Pancreas (tissue), 10 donors: Measurements from ENCODE around the gene CCDC136. TPM values are rescaled to one million over a fixed set of nuclear protein-coding genes. Genes with fewer than 3 reads are reported as not detected.

Experiments
- ATAC-seq, 4 donors: fragments of 200-7000 bp; cut with Tn5 transposase; one replicate each; pipeline versions ENCODE4 v1.8.0 to v1.9.1; 2020; ENCODE audit warnings: mild to moderate bottlenecking in 4 of 4, moderate library complexity in 4 of 4
- DNase-seq, 6 donors: peaks; one replicate each; pipeline ENCODE4 v3.0.0-alpha.2; 2020
- FAIRE-seq: peaks from 2 replicates; lab custom pipeline; 2012; peaks lifted over from hg19 to GRCh38; lab: Jason Lieb, UNC
- H3K27ac ChIP-seq, 4 donors: fragments of 200-600 bp; sonication (generic); 1 replicate in 3 of 4; 2 replicates in 1 of 4; pipeline versions ENCODE4 v1.5.0 to v1.8.0; 2020
- H3K27me3 ChIP-seq, 4 donors: fragments of 200-600 bp; one replicate each; pipeline ENCODE4 v1.8.0; 2021
- H3K36me3 ChIP-seq, 3 donors: fragments of 200-600 bp; sonication (generic) in 1 of 3; one replicate each; pipeline versions ENCODE4 v1.5.0 to v1.8.0; 2020 to 2021
- H3K4me1 ChIP-seq, 3 donors: fragments of 200-600 bp; one replicate each; pipeline ENCODE4 v1.8.0; 2021
- H3K4me3 ChIP-seq, 4 donors: fragments of 200-600 bp; sonication (generic) in 2 of 4; one replicate each; pipeline versions ENCODE4 v1.5.0 to v1.8.0; 2020 to 2021
- H3K9me3 ChIP-seq, 4 donors: fragments of 200-600 bp; one replicate each; pipeline ENCODE4 v1.8.0; 2021
- CTCF ChIP-seq, 4 donors: fragments of 200-600 bp; sonication (generic) in 3 of 4; IDR thresholded peaks; one replicate each; pipeline versions ENCODE4 v1.5.0 to v1.8.0; 2021; ENCODE audit warnings: antibody characterized with exemption in 4 of 4
- WGBS, 2 donors: extraction: QIAGEN DNeasy Blood & Tissue Kit; methylation state at CpG; one replicate each; pipeline ENCODE4 v1.1.7; 2013; 5-methylcytosine and 5-hydroxymethylcytosine counted together
- intact Hi-C, 3 donors: fragments of 100-400 bp; cut with DNase I; formaldehyde crosslinking; loops; one replicate each; pipeline versions ENCODE4 v1.11.1 to v1.14.2; 2022
- polyA plus RNA-seq, 2 donors: library from polyadenylated mRNA; stranded (reverse); fragments of 200-250 nt; gene quantifications; one replicate each; pipeline ENCODE4 v1.2.3, GENCODE V29; 2013
- total RNA-seq, 6 donors: library from RNA; stranded (reverse); fragmentation: NEBNext Ultra II Directional in 4 of 6; extraction: Animal tissue kit (Norgen Biotek cat#: 25700) in 4 of 6; gene quantifications; one replicate each; pipeline versions ENCODE4 v1.2.1 to v1.2.4, GENCODE V29; 2021 to 2023
- donor health status: healthy with polysubstance abuse.
- donor health status: DM: no; HTN: no; CAD: no; lungs with moderate emphysema.
- donor health status: DM: no; HTN: no; CAD: no.
- donor health status: control.
- donor health status: control.
- donor health status: Bipolar disorder and iron deficiency.
- donor health status: DM: yes; HTN: yes; CAD: no.
- donor health status: DM: no; HTN: no; CAD: no.
- donor health status: DM: no; HTN: no; CAD: no.
- donor health status: DM: yes; HTN: yes; CAD: no.

Gene CCDC136
- total and polyA plus RNA-seq, 8 donors: 0.66 to 2.9 (median 1.3) TPM

GRCh38 chr7:128755819-128756476 is 35.8 kb upstream of the CCDC136 start:
- Histone ChIP-seq H3K27me3 (no peaks in the 10 kb centered on the region), H3K36me3 (peaks cover 0 to 22% (median 9%) of the 10 kb centered on the region in 3 donors), H3K27ac (no peak overlapping the region), H3K4me1 (peaks cover 0 to 3% (median 0%) of the 10 kb centered on the region in 3 donors), H3K4me3 (no peak overlapping the region), H3K9me3 (no peaks in the 10 kb centered on the region)
- no peak for FAIRE-seq
- no peak for TF ChIP-seq CTCF (IDR thresholded peaks at IDR 0.05)
- intact Hi-C loops: no loop called here
- ATAC-seq: peak in 1 of 4 donors; percentile 63
- no peak for DNase-seq
- WGBS, 2 donors: 82 to 84% methylated on average over 5 of the region's 5 CpGs

- intact Hi-C loops: no loop called here
Observed at GRCh38 chr7:128757203-128757602, 34.6 kb upstream of the CCDC136 start.

DNA sequence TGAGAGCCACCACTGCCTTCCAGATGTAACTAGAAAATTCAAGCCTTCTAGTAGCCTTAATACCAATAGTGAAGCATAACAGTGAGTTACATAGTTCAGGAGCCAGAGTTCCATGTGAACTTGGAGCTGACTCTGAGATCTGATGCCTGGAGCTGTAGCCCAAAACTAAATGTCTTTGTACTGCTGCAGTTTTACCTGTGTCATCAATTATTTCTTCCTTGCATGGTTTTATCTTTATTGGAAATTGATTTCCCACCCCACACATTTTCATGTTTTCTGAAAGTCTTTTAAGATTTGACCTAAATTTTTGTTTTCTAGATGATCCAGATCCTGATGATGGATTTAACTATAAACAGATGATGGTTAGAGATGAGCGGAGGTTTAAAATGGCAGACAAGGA is 33.2 kb upstream of the CCDC136 start:
- Histone ChIP-seq H3K36me3 (peaks cover 0 to 30% (median 9%) of the 10 kb centered on the region in 3 donors), H3K9me3 (no peaks in the 10 kb centered on the region), H3K27me3 (no peaks in the 10 kb centered on the region), H3K4me1 (peaks cover 0 to 3% (median 0%) of the 10 kb centered on the region in 3 donors), H3K4me3 (no peak overlapping the region), H3K27ac (no peak overlapping the region)
- no peak for FAIRE-seq
- intact Hi-C loops: no loop called here
- 99 to 100% methylated on average over 1 of the region's 1 CpG for WGBS, 2 donors
- no peak for ATAC-seq
- no peak for TF ChIP-seq CTCF (IDR thresholded peaks at IDR 0.05)
- DNase-seq: no peak

More at GRCh38 chr7:128757203-128757602, 34.6 kb upstream of the CCDC136 start:
- DNase-seq (no peak), ATAC-seq (no peak), FAIRE-seq (no peak)
- H3K4me3 ChIP-seq: no peak overlapping the region
- 69 to 73% methylated on average over 2 of the region's 2 CpGs for WGBS, 2 donors
- TF ChIP-seq CTCF (IDR thresholded peaks at IDR 0.05): no peak
- H3K27me3 ChIP-seq: no peaks in the 10 kb centered on the region
- no peaks in the 10 kb centered on the region for H3K9me3 ChIP-seq
- no peak overlapping the region for H3K27ac ChIP-seq
- peaks cover 0 to 25% (median 9%) of the 10 kb centered on the region in 3 donors for H3K36me3 ChIP-seq
- H3K4me1 ChIP-seq: peaks cover 0 to 3% (median 0%) of the 10 kb centered on the region in 3 donors

DNA sequence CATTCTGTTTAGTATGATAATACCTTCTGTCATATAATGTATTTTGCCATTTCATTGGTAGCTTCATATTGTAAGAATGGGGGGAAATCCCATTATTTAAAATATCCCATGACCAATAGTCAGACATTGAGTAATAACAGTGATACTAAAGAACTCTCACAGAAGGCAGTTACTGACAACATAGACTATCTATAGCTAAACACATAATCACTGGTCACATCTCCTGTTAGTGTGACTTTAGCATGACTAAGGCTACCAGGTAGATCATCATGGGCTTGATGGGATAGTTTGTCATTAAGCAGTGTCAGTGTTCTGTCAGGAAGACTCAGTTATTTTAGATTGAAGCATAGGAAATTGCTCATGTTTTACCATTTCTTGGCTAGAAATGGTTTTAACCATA is 32.5 kb upstream of the CCDC136 start:
- no peak overlapping the region for H3K27ac ChIP-seq
- DNase-seq (no peak), ATAC-seq (no peak), FAIRE-seq (no peak)
- H3K36me3 ChIP-seq: peaks cover 0 to 30% (median 9%) of the 10 kb centered on the region in 3 donors
- no peak overlapping the region for H3K4me3 ChIP-seq
- no peaks in the 10 kb centered on the region for H3K27me3 ChIP-seq
- H3K9me3 ChIP-seq: no peaks in the 10 kb centered on the region
- intact Hi-C loops: no loop called here
- H3K4me1 ChIP-seq: peaks cover 0 to 3% (median 0%) of the 10 kb centered on the region in 3 donors
- TF ChIP-seq CTCF (IDR thresholded peaks at IDR 0.05): no peak

GRCh38 chr7:128763541-128763940 is 28.2 kb upstream of the CCDC136 start:
- 75 to 76% methylated on average over 3 of the region's 3 CpGs for WGBS, 2 donors
- FAIRE-seq (no peak), ATAC-seq (no peak), DNase-seq (no peak)
- Histone ChIP-seq H3K4me3 (no peak overlapping the region), H3K9me3 (no peaks in the 10 kb centered on the region), H3K27ac (no peak overlapping the region), H3K27me3 (no peaks in the 10 kb centered on the region), H3K4me1 (no peaks in the 10 kb centered on the region), H3K36me3 (peaks cover 3 to 45% (median 7%) of the 10 kb centered on the region in 3 donors)
- intact Hi-C loops: no loop called here
- TF ChIP-seq CTCF (IDR thresholded peaks at IDR 0.05): no peak
